ENCODE results near the gene RUNX3.
A peak's percentile ranks its signal among the peaks of the same experiment; 100 is the strongest.
"Not testable (repeated sequence)": the region's sequence is repeated elsewhere in the genome, so short reads cannot be mapped to it uniquely, and the experiment has no call there.

The RUNX3 gene

DNA sequence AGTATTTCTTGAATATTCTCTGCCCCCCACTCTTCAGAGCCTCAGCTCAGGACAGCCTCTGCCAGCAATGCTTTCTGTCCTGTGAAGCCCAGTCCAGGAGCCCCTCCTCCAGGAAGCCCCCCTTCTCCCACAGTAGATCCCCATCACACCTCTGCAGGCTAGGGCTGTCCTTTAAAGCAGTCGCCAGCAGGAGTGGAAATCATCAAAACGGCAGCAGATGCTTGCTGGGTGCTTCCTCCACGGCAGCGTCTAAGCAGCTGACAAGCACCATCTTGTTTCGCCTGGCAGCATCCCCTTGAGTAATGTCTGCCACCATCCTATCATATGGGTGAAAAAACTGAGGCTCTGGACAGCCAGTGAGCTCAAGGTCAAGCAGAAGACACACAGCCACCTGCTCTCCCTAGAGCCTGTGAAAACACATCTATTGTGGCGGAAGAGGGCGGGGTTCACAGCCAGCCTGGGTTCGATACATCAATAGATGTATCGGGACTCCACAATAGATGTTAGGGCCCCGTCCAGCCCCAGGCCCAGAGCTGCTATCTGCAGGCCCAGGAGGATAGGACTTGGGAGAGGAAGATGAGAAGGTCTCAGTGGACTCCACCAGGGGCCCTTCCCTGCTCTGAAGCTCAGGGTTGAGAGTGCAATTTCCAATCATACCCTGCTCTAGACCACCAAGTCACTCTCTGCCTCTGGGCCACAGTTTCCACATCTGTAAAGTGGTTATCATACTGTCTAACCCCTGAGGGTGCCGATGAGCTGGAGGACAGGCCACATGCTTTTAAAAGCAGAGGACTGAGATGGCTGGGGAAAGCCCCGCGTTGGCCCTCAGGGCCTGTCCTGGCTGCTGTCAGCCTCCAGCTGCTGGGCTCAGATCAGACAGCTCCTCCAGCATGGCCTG lies 17.5 kb downstream of the RUNX3 start:
- TF ChIP-seq, protein P1, sequence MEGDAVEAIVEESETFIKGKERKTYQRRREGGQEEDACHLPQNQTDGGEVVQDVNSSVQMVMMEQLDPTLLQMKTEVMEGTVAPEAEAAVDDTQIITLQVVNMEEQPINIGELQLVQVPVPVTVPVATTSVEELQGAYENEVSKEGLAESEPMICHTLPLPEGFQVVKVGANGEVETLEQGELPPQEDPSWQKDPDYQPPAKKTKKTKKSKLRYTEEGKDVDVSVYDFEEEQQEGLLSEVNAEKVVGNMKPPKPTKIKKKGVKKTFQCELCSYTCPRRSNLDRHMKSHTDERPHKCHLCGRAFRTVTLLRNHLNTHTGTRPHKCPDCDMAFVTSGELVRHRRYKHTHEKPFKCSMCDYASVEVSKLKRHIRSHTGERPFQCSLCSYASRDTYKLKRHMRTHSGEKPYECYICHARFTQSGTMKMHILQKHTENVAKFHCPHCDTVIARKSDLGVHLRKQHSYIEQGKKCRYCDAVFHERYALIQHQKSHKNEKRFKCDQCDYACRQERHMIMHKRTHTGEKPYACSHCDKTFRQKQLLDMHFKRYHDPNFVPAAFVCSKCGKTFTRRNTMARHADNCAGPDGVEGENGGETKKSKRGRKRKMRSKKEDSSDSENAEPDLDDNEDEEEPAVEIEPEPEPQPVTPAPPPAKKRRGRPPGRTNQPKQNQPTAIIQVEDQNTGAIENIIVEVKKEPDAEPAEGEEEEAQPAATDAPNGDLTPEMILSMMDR (IDR thresholded peaks at IDR 0.05; ENCODE audit: low read depth, low read length, missing control alignments): no peak
- no peak for DNase-seq (ENCODE audit: extremely low read depth, low read depth)
- H3K4me3 ChIP-seq (replicated peaks; ENCODE audit: low read depth, low read length): no peak overlapping the region

DNA sequence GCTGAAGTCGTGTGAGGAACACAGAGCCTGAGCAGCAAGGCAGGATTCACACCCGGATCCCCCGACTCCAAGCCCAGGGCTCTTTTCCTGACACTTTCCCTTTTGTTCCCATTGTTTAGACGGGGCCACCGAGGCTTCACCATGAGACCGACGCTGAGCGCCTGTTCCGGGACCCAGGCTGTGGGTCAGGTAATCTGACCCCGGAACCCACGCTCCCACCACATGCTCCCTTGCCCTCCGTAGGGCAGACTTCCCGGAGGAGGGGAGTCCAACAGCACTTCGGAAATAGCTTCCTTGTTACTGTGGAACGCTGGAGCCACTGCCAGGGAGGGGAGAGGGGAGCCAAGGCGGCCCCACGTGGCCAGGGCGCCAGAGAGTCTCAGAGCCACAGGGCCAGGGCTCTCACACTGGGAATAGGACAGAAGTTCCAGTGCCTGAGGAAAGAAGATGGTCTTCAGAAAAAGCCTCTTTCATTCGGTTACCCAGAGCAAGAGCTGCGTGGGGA lies 18.4 kb downstream of the RUNX3 start:
- no peak overlapping the region for H3K4me3 ChIP-seq (replicated peaks; ENCODE audit: low read depth, low read length)
- TF ChIP-seq, protein P1 (IDR thresholded peaks at IDR 0.05; ENCODE audit: low read depth, low read length, missing control alignments): no peak
- DNase-seq (ENCODE audit: extremely low read depth, low read depth): no peak

DNA sequence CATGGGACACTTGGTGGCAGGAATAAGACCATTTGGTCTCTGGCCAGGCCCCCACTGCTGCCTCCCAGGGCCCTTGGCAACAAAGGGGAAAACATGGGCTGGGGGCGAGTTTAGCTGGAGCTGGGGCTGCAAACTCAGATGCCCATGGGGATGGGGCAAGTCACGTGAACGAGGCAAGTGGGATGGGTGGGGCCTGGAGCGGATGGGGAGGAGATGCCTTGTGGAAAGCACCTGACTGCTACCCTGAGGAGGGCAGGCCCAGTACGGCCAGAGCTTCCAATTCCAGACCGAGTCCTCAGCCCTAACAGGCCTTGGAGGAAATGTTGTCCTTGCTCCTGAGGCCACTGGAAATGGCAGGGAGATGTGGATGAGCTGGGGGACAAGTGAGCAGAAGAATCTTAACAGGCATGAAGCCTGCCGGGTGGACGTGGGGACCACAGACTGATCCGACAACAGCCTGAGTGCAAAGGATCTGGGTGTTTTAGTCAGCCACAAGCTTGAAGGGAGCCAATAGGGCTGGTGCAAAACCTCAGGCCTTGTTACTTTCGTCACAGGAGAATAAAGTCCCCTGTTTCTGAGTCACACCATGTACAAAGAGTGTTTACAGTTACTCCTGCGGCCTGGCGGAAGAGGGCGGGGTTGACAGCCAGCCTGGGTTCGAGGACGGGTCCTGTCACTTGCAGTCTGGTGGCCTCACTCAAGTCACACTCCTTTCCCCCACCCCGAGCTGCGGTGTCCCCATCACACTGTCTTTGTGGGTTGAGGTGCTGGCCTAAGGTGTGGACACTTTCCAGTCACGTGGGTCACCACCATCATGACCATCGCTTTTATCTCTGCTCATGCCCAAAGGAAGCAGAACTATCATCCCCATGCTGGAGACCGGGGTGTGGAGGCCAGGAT lies 19.1 kb downstream of the RUNX3 start:
- no peak for DNase-seq (ENCODE audit: extremely low read depth, low read depth)
- TF ChIP-seq, protein P1 (IDR thresholded peaks at IDR 0.05; ENCODE audit: low read depth, low read length, missing control alignments): no peak
- no peak overlapping the region for H3K4me3 ChIP-seq (replicated peaks; ENCODE audit: low read depth, low read length)

DNA sequence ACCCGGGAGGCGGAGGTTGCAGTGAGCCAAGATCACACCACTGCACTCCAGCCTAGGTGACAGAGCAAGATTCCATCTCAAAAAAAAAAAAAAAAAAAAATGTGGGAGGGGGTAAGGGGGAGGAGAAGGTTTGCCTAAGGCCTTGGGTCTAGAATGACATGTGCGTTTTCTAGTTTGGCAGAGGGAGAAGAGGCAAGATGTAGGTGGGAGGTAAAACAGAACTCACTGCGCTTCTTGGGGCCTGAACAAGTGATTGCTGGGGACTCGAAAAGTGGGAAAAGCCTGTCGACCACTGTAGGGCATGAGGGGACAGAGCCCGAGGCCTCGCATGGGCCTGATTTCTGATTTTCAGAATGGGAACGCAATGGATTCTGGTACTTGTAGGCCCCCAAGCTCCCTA lies 19.9 kb downstream of the RUNX3 start:
- DNase-seq (ENCODE audit: extremely low read depth, low read depth): no peak
- H3K4me3 ChIP-seq (replicated peaks; ENCODE audit: low read depth, low read length): no peak overlapping the region
- TF ChIP-seq, protein P1 (IDR thresholded peaks at IDR 0.05; ENCODE audit: low read depth, low read length, missing control alignments): no peak

DNA sequence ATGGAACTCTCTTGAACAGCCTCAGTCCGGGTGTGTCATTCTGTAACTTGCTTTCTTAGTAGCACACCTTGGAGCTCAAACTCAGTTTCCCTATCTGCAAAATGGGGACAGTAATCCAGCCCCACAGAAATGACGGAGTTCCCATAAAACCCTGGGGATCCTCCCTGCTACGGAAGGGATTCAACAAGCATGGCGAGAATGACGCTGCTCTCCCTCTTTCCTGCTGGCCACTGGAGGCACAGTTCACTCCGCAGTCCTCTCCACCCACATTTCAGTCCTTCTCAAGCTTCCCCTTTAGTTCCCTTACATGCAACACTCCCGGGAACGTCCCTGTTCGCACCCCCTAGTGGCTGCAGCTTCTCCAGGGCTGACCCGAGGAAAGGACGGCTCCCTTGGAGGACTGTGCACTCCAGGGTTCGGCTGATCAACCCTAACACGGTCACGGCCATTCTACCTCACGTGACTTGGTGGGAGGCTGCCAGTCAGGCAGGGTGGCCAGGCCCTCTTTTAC lies 20.6 kb downstream of the RUNX3 start:
- no peak for DNase-seq (ENCODE audit: extremely low read depth, low read depth)
- TF ChIP-seq, protein P1 (IDR thresholded peaks at IDR 0.05; ENCODE audit: low read depth, low read length, missing control alignments): peak; percentile 59
- no peak overlapping the region for H3K4me3 ChIP-seq (replicated peaks; ENCODE audit: low read depth, low read length)

DNA sequence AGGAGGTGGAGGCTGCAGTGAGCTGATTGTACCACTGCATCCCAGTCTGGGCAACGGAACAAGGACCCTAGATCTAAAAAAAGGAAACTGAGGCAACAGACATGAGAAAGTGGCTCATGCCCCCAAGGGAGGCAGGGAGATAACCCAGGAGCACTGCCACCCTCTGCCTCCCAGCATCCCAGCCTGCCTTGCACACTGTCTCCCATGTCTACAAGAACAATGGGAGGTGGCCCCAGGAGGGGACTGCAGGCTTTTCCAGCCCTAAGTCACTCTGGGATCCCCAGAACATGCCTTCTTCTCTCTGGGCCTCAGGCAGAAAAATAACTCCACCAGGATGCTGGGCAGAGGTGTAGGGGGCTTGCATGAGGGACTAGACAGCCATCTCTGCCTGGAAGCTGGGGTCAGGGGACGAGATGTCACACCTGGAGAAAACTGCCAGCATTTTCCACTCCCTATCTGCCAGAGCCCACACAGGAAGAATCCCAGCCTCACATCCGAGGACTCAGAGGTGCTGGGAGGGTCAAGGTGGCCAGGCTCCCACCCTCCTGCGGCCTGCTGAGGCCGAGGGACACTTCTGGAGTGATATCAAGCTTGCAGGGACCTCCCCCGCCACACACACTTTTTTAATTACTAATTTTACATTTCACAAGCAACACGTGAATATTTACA lies 21.4 kb downstream of the RUNX3 start:
- DNase-seq (ENCODE audit: extremely low read depth, low read depth): no peak
- no peak overlapping the region for H3K4me3 ChIP-seq (replicated peaks; ENCODE audit: low read depth, low read length)
- TF ChIP-seq, protein P1 (IDR thresholded peaks at IDR 0.05; ENCODE audit: low read depth, low read length, missing control alignments): no peak

DNA sequence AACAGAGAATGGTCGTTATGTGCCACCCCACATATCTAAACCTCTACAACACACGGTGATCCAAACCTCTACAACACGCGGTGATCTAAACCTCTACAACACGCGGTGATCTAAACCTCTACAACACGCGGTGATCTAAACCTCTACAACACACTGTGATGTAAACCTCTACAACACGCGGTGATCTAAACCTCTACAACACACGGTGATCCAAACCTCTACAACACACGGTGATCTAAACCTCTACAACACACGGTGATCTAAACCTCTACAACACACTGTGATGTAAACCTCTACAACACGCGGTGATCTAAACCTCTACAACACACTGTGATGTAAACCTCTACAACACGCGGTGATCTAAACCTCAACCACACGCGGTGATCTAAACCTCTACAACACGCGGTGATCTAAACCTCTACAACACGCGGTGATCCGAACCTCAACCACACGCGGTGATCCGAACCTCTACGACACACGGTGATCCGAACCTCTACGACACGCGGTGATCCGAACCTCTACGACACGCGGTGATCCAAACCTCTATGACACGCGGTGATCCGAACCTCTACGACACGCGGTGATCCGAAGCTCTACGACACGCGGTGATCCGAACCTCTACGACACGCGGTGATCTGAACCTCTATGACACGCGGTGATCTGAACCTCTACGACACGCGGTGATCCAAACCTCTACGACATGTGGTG lies 22.3 kb downstream of the RUNX3 start:
- not testable (repeated sequence) for DNase-seq (ENCODE audit: extremely low read depth, low read depth)

More for the DNA sequence above, 22.3 kb downstream of the RUNX3 start:
- not testable (repeated sequence) for H3K4me3 ChIP-seq (replicated peaks; ENCODE audit: low read depth, low read length)
